Tibial nerve (tissue), 4 donors: Measurements from ENCODE around the gene DHRS9. TPM values are rescaled to one million over a fixed set of nuclear protein-coding genes. Genes with fewer than 3 reads are reported as not detected.

Experiments used
- DNase-seq, 2 donors: peaks; one replicate each; pipeline ENCODE4 v3.0.0-alpha.2; 2019; ENCODE audit warnings: low spot score in 2 of 2
- H3K27ac ChIP-seq, 4 donors: fragments of 200-600 bp; sonication (generic) in 3 of 4; one replicate each; pipeline ENCODE4 v1.5.1; 2017 to 2019; ENCODE audit warnings: mild to moderate bottlenecking in 1 of 4
- H3K27me3 ChIP-seq, 2 donors: fragments of 200-600 bp; sonication (generic) in 1 of 2; one replicate each; pipeline versions ENCODE4 v1.5.1 to v1.6.0; 2017 to 2019
- H3K36me3 ChIP-seq, 3 donors: fragments of 200-600 bp; sonication (generic); one replicate each; pipeline ENCODE4 v1.5.1; 2018 to 2019
- H3K4me1 ChIP-seq, 4 donors: fragments of 200-600 bp; sonication (generic) in 3 of 4; one replicate each; pipeline ENCODE4 v1.5.1; 2017 to 2019
- H3K4me3 ChIP-seq, 4 donors: fragments of 200-600 bp; sonication (generic) in 3 of 4; one replicate each; pipeline ENCODE4 v1.5.1; 2017 to 2019; ENCODE audit warnings: mild to moderate bottlenecking in 1 of 4, moderate library complexity in 1 of 4
- H3K9me3 ChIP-seq, 4 donors: fragments of 200-600 bp; sonication (generic) in 3 of 4; one replicate each; pipeline ENCODE4 v1.5.1; 2017 to 2019
- CTCF ChIP-seq, 5 experiments: fragments of 200-600 bp in 3 of 5; fragments of 450-650 bp in 2 of 5; sonication (generic) in 3 of 5; IDR thresholded peaks; one replicate each; pipeline ENCODE4 v1.5.1; 2016 to 2019; ENCODE audit warnings: antibody characterized with exemption in 5 of 5, mild to moderate bottlenecking in 3 of 5, moderate library complexity in 2 of 5
- EP300 ChIP-seq, 2 donors: sonication (generic); formaldehyde crosslinking; IDR thresholded peaks; one replicate each; pipeline ENCODE4 v1.6.1; 2017; ENCODE audit warnings: antibody characterized with exemption in 2 of 2, mild to moderate bottlenecking in 1 of 2
- POLR2A ChIP-seq, 2 donors: fragments of 450-650 bp; IDR thresholded peaks; one replicate each; pipeline ENCODE4 v1.6.1; 2017; ENCODE audit warnings: antibody characterized with exemption in 2 of 2, mild to moderate bottlenecking in 2 of 2, moderate library complexity in 2 of 2
- WGBS, 2 donors: methylation state at CpG; one replicate each; pipeline ENCODE4 v1.1.5; 2018; 5-methylcytosine and 5-hydroxymethylcytosine counted together
- total RNA-seq, 4 donors: library from RNA; depleted of rRNA; stranded (reverse); fragments of >200 nt; gene quantifications; one replicate each; pipeline ENCODE4 v1.1.0, GENCODE V29; 2016

The DHRS9 gene
- total RNA-seq, 4 donors from 2014 or later = 0.21 to 0.59 (median 0.22) TPM; not detected in 1

- no peak for DNase-seq
- Histone ChIP-seq H3K4me1 (peaks cover 0 to 3% (median 0%) of the 10 kb centered on the region in 4 donors), H3K36me3 (no peaks in the 10 kb centered on the region), H3K4me3 (no peak overlapping the region), H3K27ac (no peak overlapping the region), H3K27me3 (no peaks in the 10 kb centered on the region), H3K9me3 (no peaks in the 10 kb centered on the region)
- TF ChIP-seq EP300 (IDR thresholded peaks at IDR 0.05) (no peak), POLR2A (IDR thresholded peaks at IDR 0.05) (no peak), CTCF (IDR thresholded peaks at IDR 0.05) (no peak)
- 51 to 55% methylated on average over 18 of the region's 18 CpGs for WGBS, 2 donors
These were observed 41.6 kb downstream of the DHRS9 start for GRCh38 chr2:169110916-169111315.

DNA sequence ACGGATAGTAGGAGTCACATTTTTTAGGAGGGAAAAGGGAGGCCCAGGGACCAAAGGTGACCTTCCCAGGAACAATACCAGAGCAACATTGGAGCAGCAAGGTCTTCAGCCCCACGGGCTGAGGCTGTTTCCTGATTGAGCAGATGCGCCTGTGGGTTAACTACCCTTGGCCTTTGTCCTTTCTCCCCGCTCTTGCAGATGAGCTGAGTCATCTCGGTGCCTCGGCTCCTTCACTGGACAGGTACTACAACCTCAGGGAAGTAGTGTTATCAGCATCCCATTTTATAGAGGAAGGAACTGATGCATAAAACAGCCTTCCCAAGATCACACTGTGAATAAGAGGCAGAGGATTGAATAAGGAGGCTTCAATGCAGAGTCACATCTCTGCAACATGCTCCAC, 43.5 kb downstream of the DHRS9 start:
- no peak overlapping the region for H3K27ac ChIP-seq
- no peaks in the 10 kb centered on the region for H3K36me3 ChIP-seq
- TF ChIP-seq POLR2A (IDR thresholded peaks at IDR 0.05) = no peak
- TF ChIP-seq CTCF (IDR thresholded peaks at IDR 0.05) = no peak
- TF ChIP-seq EP300 (IDR thresholded peaks at IDR 0.05) = no peak
- no peaks in the 10 kb centered on the region for H3K27me3 ChIP-seq
- peaks cover 0 to 3% (median 0%) of the 10 kb centered on the region in 4 donors for H3K4me1 ChIP-seq
- H3K9me3 ChIP-seq = no peaks in the 10 kb centered on the region
- DNase-seq = no peak
- 87 to 88% methylated on average over 6 of the region's 6 CpGs for WGBS, 2 donors
- no peak overlapping the region for H3K4me3 ChIP-seq

- WGBS, 2 donors = 90 to 95% methylated on average over 4 of the region's 4 CpGs
- Histone ChIP-seq H3K4me3 (no peak overlapping the region), H3K36me3 (no peaks in the 10 kb centered on the region), H3K27me3 (no peaks in the 10 kb centered on the region), H3K4me1 (peaks cover 0 to 3% (median 0%) of the 10 kb centered on the region in 4 donors), H3K9me3 (no peaks in the 10 kb centered on the region), H3K27ac (no peak overlapping the region)
- no peak for DNase-seq
- TF ChIP-seq EP300 (IDR thresholded peaks at IDR 0.05) (no peak), POLR2A (IDR thresholded peaks at IDR 0.05) (no peak), CTCF (IDR thresholded peaks at IDR 0.05) (no peak)
These were observed 44.7 kb downstream of the DHRS9 start for GRCh38 chr2:169114056-169114455.

- Histone ChIP-seq H3K9me3 (no peaks in the 10 kb centered on the region), H3K36me3 (no peaks in the 10 kb centered on the region), H3K27me3 (no peaks in the 10 kb centered on the region), H3K4me3 (no peak overlapping the region), H3K27ac (no peak overlapping the region), H3K4me1 (no peaks in the 10 kb centered on the region)
- WGBS, 2 donors = 27 to 41% methylated on average over 2 of the region's 2 CpGs
- no peak for TF ChIP-seq EP300 (IDR thresholded peaks at IDR 0.05)
- TF ChIP-seq CTCF (IDR thresholded peaks at IDR 0.05) = no peak
- no peak for TF ChIP-seq POLR2A (IDR thresholded peaks at IDR 0.05)
- no peak for DNase-seq
These were observed 47.0 kb downstream of the DHRS9 start for GRCh38 chr2:169116327-169116726.

GRCh38 chr2:169116993-169117392, 47.6 kb downstream of the DHRS9 start:
- Histone ChIP-seq H3K4me1 (no peaks in the 10 kb centered on the region), H3K27me3 (no peaks in the 10 kb centered on the region), H3K27ac (no peak overlapping the region), H3K4me3 (no peak overlapping the region), H3K36me3 (no peaks in the 10 kb centered on the region), H3K9me3 (peaks cover 0 to 5% (median 0%) of the 10 kb centered on the region in 4 donors)
- TF ChIP-seq EP300 (IDR thresholded peaks at IDR 0.05) (no peak), POLR2A (IDR thresholded peaks at IDR 0.05) (no peak), CTCF (IDR thresholded peaks at IDR 0.05) (no peak)
- DNase-seq = no peak
